ENCODE data around the gene YPEL2. TPM values are rescaled to one million over a fixed set of nuclear protein-coding genes. Genes with fewer than 3 reads are reported as not detected.

Gene YPEL2
- total and polyA plus RNA-seq, 2 of the 13 experiments (the other 11 are each of a cell fraction or from before 2014, with no cell fraction given): 8.5 to 21.1 TPM

GRCh38 chr17:59440757-59441463 lies 109.5 kb downstream of the YPEL2 start (continued):
- TF ChIP-seq FOXO4 (CRISPR knock-in tag; conservative IDR thresholded peaks at IDR 0.05) (no peak), ZBTB1 (CRISPR knock-in tag; IDR thresholded peaks at IDR 0.05; ENCODE audit: borderline replicate concordance) (no peak), EED (CRISPR knock-in tag; IDR thresholded peaks at IDR 0.05) (no peak), SMAD1 (CRISPR knock-in tag; IDR thresholded peaks at IDR 0.05; ENCODE audit: borderline replicate concordance, low read depth) (no peak), ZNF674 (CRISPR knock-in tag; IDR thresholded peaks at IDR 0.05; ENCODE audit: low read depth) (no peak), ZBTB7B (CRISPR knock-in tag; IDR thresholded peaks at IDR 0.05) (0 out of 2 replicates have a peak, but pooled peaks have one; percentile 62), JDP2 (CRISPR knock-in tag; IDR thresholded peaks at IDR 0.05; ENCODE audit: borderline replicate concordance) (no peak), ZNF713 (CRISPR knock-in tag; IDR thresholded peaks at IDR 0.05) (no peak), ZNF383 (CRISPR knock-in tag; IDR thresholded peaks at IDR 0.05; ENCODE audit: borderline replicate concordance) (no peak), ZNF7 (CRISPR knock-in tag; IDR thresholded peaks at IDR 0.05) (no peak), GLMP (CRISPR knock-in tag; IDR thresholded peaks at IDR 0.05; ENCODE audit: borderline replicate concordance) (no peak), ARNTL (CRISPR knock-in tag; IDR thresholded peaks at IDR 0.05) (no peak), KMT2A (CRISPR knock-in tag; IDR thresholded peaks at IDR 0.05) (peak; percentile 41; the same call in 1 of the 2 replicates), MED13 (CRISPR knock-in tag; IDR thresholded peaks at IDR 0.05) (no peak), ZNF451 (CRISPR knock-in tag; IDR thresholded peaks at IDR 0.05) (no peak), FOXP1 (IDR thresholded peaks at IDR 0.05) (no peak), FOXP1 (CRISPR knock-in tag; IDR thresholded peaks at IDR 0.05) (no peak), ZNF737 (CRISPR knock-in tag; IDR thresholded peaks at IDR 0.05; ENCODE audit: borderline replicate concordance) (no peak; the same call in 1 of the 2 replicates), SAP130 (CRISPR knock-in tag; IDR thresholded peaks at IDR 0.05; ENCODE audit: low read depth) (peak; percentile 48), ZFP36 (IDR thresholded peaks at IDR 0.05; ENCODE audit: borderline replicate concordance, low read depth, low read length, partially characterized antibody) (no peak), ZMYM4 (CRISPR knock-in tag; IDR thresholded peaks at IDR 0.05) (peak; percentile 60; the same call in 1 of the 2 replicates)
- TF ChIP-seq, protein P1, sequence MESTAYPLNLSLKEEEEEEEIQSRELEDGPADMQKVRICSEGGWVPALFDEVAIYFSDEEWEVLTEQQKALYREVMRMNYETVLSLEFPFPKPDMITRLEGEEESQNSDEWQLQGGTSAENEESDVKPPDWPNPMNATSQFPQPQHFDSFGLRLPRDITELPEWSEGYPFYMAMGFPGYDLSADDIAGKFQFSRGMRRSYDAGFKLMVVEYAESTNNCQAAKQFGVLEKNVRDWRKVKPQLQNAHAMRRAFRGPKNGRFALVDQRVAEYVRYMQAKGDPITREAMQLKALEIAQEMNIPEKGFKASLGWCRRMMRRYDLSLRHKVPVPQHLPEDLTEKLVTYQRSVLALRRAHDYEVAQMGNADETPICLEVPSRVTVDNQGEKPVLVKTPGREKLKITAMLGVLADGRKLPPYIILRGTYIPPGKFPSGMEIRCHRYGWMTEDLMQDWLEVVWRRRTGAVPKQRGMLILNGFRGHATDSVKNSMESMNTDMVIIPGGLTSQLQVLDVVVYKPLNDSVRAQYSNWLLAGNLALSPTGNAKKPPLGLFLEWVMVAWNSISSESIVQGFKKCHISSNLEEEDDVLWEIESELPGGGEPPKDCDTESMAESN (CRISPR knock-in tag; conservative IDR thresholded peaks at IDR 0.05): no peak; the same call in 1 of the 2 replicates
- TF ChIP-seq, protein P2, sequence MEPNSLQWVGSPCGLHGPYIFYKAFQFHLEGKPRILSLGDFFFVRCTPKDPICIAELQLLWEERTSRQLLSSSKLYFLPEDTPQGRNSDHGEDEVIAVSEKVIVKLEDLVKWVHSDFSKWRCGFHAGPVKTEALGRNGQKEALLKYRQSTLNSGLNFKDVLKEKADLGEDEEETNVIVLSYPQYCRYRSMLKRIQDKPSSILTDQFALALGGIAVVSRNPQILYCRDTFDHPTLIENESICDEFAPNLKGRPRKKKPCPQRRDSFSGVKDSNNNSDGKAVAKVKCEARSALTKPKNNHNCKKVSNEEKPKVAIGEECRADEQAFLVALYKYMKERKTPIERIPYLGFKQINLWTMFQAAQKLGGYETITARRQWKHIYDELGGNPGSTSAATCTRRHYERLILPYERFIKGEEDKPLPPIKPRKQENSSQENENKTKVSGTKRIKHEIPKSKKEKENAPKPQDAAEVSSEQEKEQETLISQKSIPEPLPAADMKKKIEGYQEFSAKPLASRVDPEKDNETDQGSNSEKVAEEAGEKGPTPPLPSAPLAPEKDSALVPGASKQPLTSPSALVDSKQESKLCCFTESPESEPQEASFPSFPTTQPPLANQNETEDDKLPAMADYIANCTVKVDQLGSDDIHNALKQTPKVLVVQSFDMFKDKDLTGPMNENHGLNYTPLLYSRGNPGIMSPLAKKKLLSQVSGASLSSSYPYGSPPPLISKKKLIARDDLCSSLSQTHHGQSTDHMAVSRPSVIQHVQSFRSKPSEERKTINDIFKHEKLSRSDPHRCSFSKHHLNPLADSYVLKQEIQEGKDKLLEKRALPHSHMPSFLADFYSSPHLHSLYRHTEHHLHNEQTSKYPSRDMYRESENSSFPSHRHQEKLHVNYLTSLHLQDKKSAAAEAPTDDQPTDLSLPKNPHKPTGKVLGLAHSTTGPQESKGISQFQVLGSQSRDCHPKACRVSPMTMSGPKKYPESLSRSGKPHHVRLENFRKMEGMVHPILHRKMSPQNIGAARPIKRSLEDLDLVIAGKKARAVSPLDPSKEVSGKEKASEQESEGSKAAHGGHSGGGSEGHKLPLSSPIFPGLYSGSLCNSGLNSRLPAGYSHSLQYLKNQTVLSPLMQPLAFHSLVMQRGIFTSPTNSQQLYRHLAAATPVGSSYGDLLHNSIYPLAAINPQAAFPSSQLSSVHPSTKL (CRISPR knock-in tag; IDR thresholded peaks at IDR 0.05): peak; percentile 36; the same call in 1 of the 2 replicates
